ENCODE results near the gene MYL6.

- TF ChIP-seq CTCF (conservative IDR thresholded peaks at IDR 0.05) (no peak), ZFX (IDR thresholded peaks at IDR 0.05) (no peak)
Measured at GRCh38 chr12:56129942-56130495, 28.1 kb upstream of the MYL6 start.
